Measurements from ENCODE around the gene BMERB1. TPM values are rescaled to one million over a fixed set of nuclear protein-coding genes. Genes with fewer than 3 reads are reported as not detected.

BMERB1 gene
- total and polyA plus RNA-seq, 9 of the 15 experiments (the other 6 are each of a cell fraction or from before 2014, with no cell fraction given): 0.29 to 2.9 (median 0.94) TPM

DNA sequence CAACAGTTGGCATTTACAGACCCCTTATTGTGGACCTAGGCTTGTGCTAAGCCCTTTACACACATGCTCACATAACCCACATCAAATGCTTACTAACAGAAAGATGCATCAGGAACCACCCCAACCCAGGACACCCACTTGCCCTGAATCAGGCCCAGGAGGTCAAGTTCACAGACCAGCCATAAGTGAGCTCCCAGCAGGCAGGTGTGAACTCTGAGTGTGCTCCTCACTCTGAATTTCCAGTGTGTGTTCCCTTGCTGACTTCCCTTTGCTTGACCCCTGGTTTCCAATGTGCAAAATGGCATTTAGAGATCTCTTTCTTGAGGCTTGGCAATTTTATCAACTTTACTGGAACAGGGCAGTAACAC is 87.0 kb downstream of the BMERB1 start (continued):
- TF ChIP-seq, protein P1, sequence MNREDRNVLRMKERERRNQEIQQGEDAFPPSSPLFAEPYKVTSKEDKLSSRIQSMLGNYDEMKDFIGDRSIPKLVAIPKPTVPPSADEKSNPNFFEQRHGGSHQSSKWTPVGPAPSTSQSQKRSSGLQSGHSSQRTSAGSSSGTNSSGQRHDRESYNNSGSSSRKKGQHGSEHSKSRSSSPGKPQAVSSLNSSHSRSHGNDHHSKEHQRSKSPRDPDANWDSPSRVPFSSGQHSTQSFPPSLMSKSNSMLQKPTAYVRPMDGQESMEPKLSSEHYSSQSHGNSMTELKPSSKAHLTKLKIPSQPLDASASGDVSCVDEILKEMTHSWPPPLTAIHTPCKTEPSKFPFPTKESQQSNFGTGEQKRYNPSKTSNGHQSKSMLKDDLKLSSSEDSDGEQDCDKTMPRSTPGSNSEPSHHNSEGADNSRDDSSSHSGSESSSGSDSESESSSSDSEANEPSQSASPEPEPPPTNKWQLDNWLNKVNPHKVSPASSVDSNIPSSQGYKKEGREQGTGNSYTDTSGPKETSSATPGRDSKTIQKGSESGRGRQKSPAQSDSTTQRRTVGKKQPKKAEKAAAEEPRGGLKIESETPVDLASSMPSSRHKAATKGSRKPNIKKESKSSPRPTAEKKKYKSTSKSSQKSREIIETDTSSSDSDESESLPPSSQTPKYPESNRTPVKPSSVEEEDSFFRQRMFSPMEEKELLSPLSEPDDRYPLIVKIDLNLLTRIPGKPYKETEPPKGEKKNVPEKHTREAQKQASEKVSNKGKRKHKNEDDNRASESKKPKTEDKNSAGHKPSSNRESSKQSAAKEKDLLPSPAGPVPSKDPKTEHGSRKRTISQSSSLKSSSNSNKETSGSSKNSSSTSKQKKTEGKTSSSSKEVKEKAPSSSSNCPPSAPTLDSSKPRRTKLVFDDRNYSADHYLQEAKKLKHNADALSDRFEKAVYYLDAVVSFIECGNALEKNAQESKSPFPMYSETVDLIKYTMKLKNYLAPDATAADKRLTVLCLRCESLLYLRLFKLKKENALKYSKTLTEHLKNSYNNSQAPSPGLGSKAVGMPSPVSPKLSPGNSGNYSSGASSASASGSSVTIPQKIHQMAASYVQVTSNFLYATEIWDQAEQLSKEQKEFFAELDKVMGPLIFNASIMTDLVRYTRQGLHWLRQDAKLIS (CRISPR knock-in tag; IDR thresholded peaks at IDR 0.05): 0 out of 2 replicates have a peak, but pooled peaks have one; percentile 18
- TF ChIP-seq GATA2 (CRISPR knock-in tag; IDR thresholded peaks at IDR 0.05) (no peak), HDAC6 (IDR thresholded peaks at IDR 0.05; ENCODE audit: low read depth, low read length) (no peak), NR2C1 (IDR thresholded peaks at IDR 0.05) (peak; percentile 29; the same call in 1 of the 2 replicates), NR2C1 (tag; IDR thresholded peaks at IDR 0.05) (no peak), ZBTB17 (CRISPR knock-in tag; IDR thresholded peaks at IDR 0.05) (0 out of 2 replicates have a peak, but pooled peaks have one; percentile 11), POU5F1 (IDR thresholded peaks at IDR 0.05; ENCODE audit: borderline replicate concordance, low read depth, low read length, partially characterized antibody) (no peak), HSF4 (CRISPR knock-in tag; IDR thresholded peaks at IDR 0.05; ENCODE audit: borderline replicate concordance) (0 out of 2 replicates have a peak, but pooled peaks have one; percentile 14), SMARCA5 (IDR thresholded peaks at IDR 0.05) (0 out of 2 replicates have a peak, but pooled peaks have one; percentile 36), TBP (optimal IDR thresholded peaks at IDR 0.05; ENCODE audit: low read depth, low read length) (peak; percentile 22), NFRKB (IDR thresholded peaks at IDR 0.05; ENCODE audit: low read depth) (peak; percentile 79), KDM5B (IDR thresholded peaks at IDR 0.05; ENCODE audit: insufficient replicate concordance, low read depth, low read length) (peak; percentile 31), ZKSCAN8 (CRISPR knock-in tag; IDR thresholded peaks at IDR 0.05) (no peak), PML (IDR thresholded peaks at IDR 0.05; ENCODE audit: low read length) (no peak), GTF2A2 (tag; IDR thresholded peaks at IDR 0.05) (no peak), HNRNPL (IDR thresholded peaks at IDR 0.05; ENCODE audit: low read depth, low read length) (0 out of 2 replicates have a peak, but pooled peaks have one; percentile 34), ZNF449 (CRISPR knock-in tag; IDR thresholded peaks at IDR 0.05) (no peak), PCBP1 (IDR thresholded peaks at IDR 0.05; ENCODE audit: low read depth, low read length, poor library complexity, severe bottlenecking) (no peak)

Data from K562 (cell line).